Fibroblast of the conjunctiva (primary cell): ENCODE results near the gene DOP1A.

Experiments used
- DNase-seq: peaks from one replicate; pipeline ENCODE4 v3.0.0-alpha.2; 2010; ENCODE audit warnings: low read depth

The DOP1A gene, protein sequence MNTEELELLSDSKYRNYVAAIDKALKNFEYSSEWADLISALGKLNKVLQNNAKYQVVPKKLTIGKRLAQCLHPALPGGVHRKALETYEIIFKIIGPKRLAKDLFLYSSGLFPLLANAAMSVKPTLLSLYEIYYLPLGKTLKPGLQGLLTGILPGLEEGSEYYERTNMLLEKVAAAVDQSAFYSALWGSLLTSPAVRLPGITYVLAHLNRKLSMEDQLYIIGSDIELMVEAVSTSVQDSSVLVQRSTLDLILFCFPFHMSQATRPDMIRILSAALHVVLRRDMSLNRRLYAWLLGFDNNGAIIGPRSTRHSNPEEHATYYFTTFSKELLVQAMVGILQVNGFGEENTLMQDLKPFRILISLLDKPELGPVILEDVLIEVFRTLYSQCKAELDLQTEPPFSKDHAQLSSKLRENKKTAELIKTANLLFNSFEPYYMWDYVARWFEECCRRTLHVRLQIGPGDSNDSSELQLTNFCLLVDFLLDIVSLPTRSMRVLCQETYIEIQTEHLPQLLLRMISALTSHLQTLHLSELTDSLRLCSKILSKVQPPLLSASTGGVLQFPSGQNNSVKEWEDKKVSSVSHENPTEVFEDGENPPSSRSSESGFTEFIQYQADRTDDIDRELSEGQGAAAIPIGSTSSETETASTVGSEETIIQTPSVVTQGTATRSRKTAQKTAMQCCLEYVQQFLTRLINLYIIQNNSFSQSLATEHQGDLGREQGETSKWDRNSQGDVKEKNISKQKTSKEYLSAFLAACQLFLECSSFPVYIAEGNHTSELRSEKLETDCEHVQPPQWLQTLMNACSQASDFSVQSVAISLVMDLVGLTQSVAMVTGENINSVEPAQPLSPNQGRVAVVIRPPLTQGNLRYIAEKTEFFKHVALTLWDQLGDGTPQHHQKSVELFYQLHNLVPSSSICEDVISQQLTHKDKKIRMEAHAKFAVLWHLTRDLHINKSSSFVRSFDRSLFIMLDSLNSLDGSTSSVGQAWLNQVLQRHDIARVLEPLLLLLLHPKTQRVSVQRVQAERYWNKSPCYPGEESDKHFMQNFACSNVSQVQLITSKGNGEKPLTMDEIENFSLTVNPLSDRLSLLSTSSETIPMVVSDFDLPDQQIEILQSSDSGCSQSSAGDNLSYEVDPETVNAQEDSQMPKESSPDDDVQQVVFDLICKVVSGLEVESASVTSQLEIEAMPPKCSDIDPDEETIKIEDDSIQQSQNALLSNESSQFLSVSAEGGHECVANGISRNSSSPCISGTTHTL (N-terminal part only)

DNA sequence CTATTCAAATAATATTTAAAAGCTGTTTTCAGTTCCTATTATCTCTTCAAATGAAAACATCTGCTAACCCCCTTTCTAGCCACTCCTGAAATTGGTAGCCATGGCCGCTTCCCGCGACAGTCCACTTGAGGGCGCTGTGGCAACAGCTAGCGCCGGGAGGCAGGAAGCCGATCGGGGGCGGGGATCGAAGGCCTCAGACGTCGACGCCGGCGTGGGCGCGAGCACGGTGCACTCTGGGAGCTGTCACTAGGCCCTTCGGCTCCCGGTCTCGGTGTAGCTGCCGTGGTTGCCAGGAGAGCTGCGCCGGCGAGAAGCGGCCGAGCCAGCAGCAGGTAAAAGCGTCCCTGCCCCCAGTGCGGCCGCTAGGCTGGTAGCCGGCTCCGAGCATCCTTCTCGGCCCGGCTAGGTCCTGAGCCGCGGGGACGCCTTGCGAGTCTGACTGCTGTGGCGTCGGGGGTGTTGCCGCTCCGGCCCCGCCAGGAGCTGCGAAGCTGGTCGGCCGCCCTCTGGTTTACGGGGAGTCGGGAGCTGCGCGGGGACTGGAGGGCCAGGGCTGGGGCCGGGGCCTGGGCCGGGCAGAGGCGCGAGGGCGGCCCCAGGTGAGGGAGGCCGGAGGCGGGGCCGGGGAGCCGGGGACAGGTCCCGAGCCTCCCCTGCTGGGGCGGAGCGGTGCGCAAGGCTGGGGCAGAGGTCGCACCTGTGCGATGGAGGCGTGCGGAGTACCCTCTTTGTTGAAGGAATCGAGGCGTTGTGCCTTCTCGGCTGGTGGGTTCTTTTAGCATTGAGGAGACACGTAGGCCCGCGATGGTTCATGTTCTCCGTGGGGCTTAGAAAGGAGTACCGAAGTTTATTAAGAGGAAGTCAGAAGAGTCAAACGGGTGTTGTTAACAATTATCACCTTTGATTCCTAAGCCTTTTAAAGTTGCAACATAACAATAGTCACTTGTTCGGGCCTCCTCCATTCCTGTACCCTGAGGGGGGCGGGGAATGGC lies at the start of gene DOP1A:
TSS of gene DOP1A (plus strand) at position 224 of the 992 bp plus-strand sequence. CDS start 29,307 bp downstream, outside the sequence.
- DNase-seq = peak; percentile 89

DNA sequence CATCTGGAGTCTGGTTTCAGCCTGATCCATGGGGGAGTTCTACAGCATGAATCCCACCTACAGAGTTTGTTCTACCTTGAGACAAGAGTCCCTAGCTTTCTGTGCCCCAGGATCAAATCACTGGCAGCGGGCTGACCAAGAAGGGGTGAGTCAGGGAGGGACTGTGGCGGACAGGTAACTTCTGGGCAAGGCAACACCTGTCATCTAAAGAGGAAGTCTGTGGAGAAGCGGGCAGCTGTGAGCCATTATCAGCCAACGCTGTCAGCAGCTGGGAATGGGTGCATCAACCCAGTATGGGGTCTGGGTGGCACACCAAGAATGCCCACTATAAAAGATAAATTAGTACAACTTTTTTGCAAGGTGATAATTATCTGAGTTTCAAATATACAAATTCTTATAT lies 47.7 kb upstream of the DOP1A start:
- DNase-seq = no peak

- no peak for DNase-seq
Measured at GRCh38 chr6:83031689-83032088, 35.8 kb upstream of the DOP1A start.

- no peak for DNase-seq
Measured at GRCh38 chr6:83038246-83038645, 29.2 kb upstream of the DOP1A start.

- no peak for DNase-seq
Measured at GRCh38 chr6:83042467-83043053, 24.9 kb upstream of the DOP1A start.

- DNase-seq = no peak
Measured at GRCh38 chr6:83044091-83044768, 23.2 kb upstream of the DOP1A start.

- DNase-seq = no peak
Measured at GRCh38 chr6:83047065-83047754, 20.3 kb upstream of the DOP1A start.

GRCh38 chr6:83051377-83052172 lies 15.9 kb upstream of the DOP1A start:
- no peak for DNase-seq

DNA sequence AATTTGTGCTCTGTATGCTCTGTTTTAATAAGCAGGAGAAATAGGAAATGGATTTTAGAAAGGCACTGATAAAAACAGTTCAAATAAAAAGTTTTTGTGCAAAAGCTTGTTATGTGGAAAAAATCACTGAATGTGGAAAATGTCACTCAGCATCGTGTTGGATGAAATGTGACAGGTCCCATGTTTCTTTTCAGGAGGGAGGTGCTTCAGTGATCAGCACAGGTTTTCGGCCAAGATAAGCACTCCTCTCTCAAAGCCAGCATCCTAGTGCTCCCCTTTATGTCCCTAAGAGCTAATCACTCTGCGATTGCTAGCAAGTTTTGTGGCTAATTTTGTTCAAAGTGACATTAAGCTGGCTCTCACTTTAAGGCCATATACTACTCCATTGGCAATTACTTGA lies 13.8 kb upstream of the DOP1A start:
- DNase-seq = no peak

GRCh38 chr6:83055366-83055964 lies 12.0 kb upstream of the DOP1A start:
- DNase-seq = peak; percentile 36

GRCh38 chr6:83057705-83058321 lies 9.7 kb upstream of the DOP1A start:
- peak; percentile 35 for DNase-seq

GRCh38 chr6:83061190-83061589 lies 6.3 kb upstream of the DOP1A start:
- no peak for DNase-seq

DNA sequence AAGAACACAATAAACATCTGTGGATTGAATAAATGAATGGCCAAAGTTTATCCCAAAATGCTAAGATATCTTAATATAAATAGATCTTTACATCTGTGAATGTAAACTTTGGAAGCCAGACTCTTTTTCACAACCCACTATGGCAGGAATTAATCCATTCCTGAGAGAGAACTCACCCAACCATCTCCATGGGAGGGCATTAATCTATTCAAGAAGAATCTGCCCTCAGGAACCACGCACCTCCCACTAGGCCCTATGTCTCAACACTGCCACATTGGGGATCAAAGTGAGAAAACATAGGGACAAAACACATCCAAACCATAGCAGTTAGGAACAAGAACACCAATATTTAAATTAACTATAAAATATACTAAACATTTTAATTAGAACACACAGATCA lies 5.2 kb upstream of the DOP1A start:
- DNase-seq = no peak

GRCh38 chr6:83065511-83066192 lies 1.8 kb upstream of the DOP1A start, which contains the start of gene UBE3D:
Gene UBE3D, minus strand, starts transcription at chr6:83065841. Its CDS starts 123 bp downstream, at chr6:83065718.
- DNase-seq = peak; percentile 78

DNA sequence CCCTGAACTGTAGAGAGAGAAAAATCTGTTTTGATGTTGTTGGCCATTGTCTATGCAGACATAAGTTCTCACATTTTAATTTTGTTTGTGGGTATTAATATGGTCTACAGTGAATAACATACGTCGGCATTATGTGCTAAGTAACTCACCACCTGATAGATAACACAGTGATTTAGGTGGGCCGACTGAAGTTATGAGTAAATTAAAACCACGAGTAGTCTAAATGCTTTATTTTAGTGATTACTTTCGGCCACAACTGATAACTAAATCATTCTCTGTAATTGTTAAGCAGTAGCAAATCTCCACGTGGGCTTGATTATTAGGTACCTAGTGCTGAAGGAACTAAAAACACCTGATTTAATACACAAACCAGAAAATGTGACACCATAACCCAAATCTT lies 1.1 kb downstream of the DOP1A start:
- DNase-seq = no peak

DNA sequence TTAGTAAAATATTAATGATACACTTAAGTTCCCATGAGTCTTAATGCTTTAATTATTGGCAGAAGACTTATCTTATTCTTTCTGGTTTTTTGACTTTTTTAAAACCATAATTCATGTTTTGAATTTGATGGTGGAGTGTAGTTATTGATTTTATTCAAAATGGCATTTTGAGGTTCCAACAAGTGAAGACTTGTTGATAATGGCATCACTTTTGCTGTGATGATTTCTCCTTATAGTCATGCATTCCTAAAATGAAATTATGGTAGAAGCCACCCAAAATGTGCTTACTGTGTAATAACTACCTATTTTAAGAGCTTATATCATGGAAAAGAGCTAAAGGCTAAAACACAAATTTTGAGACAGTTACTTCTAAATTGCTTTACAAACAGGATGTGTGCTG lies 2.2 kb downstream of the DOP1A start:
- no peak for DNase-seq

DNA sequence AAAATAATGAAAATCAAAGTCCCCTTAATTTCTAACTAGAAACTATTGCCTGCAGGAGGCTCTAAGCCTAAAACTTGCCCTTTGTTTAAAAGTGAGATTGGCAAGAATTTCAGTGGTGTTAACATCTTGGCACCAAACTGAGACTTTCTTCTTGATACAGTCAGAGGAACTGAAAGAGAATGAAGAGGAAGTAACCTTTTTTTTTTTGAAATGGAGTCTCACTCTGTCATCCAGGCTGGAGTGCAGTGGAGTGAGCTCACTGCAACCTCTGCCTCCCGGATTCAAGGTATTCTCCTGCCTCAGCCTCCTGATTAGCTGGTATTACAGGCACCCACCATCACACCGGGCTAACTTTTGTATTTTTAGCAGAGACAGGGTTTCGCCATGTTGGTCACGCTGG lies 3.6 kb downstream of the DOP1A start:
- no peak for DNase-seq
